Osteoblast (primary cell): ENCODE data around the gene OAF. TPM values are rescaled to one million over a fixed set of nuclear protein-coding genes. Genes with fewer than 3 reads are reported as not detected.

ENCODE experiments used
- DNase-seq: peaks from one replicate; pipeline ENCODE4 v3.0.0; 2011; ENCODE audit warnings: low spot score, mixed read lengths; ENCODE audit not compliant: insufficient read length; ENCODE audit errors: missing footprints
- H2AFZ ChIP-seq: 2 replicates; pipeline ENCODE4 v1.6.0; 2011; ENCODE audit warnings: mild to moderate bottlenecking, low read length
- H3K27ac ChIP-seq: 2 replicates; pipeline ENCODE4 v1.5.1; 2011; ENCODE audit warnings: mild to moderate bottlenecking, low read depth, low read length, moderate library complexity
- H3K27me3 ChIP-seq: 2 replicates; pipeline ENCODE4 v1.6.0; 2012; ENCODE audit warnings: mild to moderate bottlenecking, control low read depth, inconsistent platforms, low read length, moderate library complexity; ENCODE audit not compliant: insufficient read depth
- H3K36me3 ChIP-seq: 2 replicates; pipeline ENCODE4 v1.5.1; 2011; ENCODE audit warnings: mild to moderate bottlenecking, low read length, control low read depth, moderate library complexity; ENCODE audit not compliant: insufficient read depth
- H3K4me1 ChIP-seq: 2 replicates; pipeline ENCODE4 v1.5.1; 2011; ENCODE audit warnings: mild to moderate bottlenecking, low read length, control low read depth, moderate library complexity; ENCODE audit not compliant: insufficient read depth
- H3K4me2 ChIP-seq: 2 replicates; pipeline ENCODE4 v1.6.0; 2011; ENCODE audit warnings: mild to moderate bottlenecking, low read length; ENCODE audit not compliant: insufficient read depth
- H3K4me3 ChIP-seq: fragments of 200-600 bp; sonication (generic); 3 replicates; pipeline ENCODE4 v1.5.1; 2012; ENCODE audit warnings: mild to moderate bottlenecking, low read length, inconsistent platforms; ENCODE audit not compliant: insufficient read depth
- H3K79me2 ChIP-seq: 2 replicates; pipeline ENCODE4 v1.6.0; 2012; ENCODE audit warnings: mild to moderate bottlenecking, low read length, control low read depth, inconsistent platforms; ENCODE audit not compliant: insufficient read depth
- H3K9me3 ChIP-seq: 2 replicates; pipeline ENCODE4 v1.5.1; 2011; ENCODE audit warnings: low read depth, low read length, control low read depth
- H4K20me1 ChIP-seq: 2 replicates; pipeline ENCODE4 v1.6.0; 2012; ENCODE audit warnings: mild to moderate bottlenecking, low read length, control low read depth; ENCODE audit not compliant: insufficient read depth
- total RNA-seq: library from RNA; depleted of rRNA; stranded (reverse); fragments of >200 nt; gene quantifications from 2 replicates; pipeline ENCODE4 v1.2.3, GENCODE V29; 2012
- TF ChIP-seq, protein P1 (sequence below): IDR thresholded peaks from 2 replicates; pipeline ENCODE4 v1.5.1; 2011; ENCODE audit warnings: mild to moderate bottlenecking, low read depth, low read length, moderate library complexity; ENCODE audit errors: extremely low read depth

Gene OAF
- total RNA-seq, 1 donor = 7.2 TPM

DNA sequence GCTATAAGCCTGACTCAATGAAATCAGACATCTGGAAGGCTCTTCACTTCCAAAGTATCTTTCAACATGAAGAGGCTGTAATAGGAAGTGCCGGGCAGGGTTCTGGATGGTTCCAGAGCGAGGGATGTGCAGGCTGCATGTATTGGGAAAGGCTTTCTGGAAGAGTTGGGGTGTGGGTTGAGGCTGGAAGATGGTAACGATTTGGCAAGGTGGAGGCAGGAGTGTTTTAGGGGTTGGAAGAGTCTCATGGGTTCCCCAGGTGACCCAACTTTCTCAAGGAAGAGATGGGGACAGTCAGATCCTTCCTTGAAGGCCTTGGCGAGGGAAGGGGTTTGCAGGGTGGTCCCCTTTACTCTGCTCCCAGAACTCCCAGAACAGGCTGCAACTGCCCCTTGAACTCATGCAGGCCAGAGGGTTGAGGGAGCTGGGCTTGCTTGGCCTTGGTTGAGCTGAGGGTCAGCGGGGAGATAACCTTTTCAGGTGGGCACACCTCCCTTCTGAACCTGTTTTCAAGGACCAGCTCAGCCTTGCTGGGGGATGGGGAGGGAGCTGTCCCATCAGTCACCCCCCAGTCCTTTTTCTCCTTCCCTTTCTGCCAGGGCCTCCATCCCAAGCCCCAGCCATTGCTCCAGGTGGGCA is 19.7 kb downstream of the OAF start:
- Histone ChIP-seq H3K79me2 (no peaks in the 10 kb centered on the region), H3K36me3 (no peaks in the 10 kb centered on the region), H4K20me1 (peaks cover 3% of the 10 kb centered on the region), H3K4me2 (no peak overlapping the region), H3K27me3 (peaks cover 32% of the 10 kb centered on the region), H3K9me3 (peaks cover 6% of the 10 kb centered on the region), H2AFZ (no peak overlapping the region), H3K4me1 (no peaks in the 10 kb centered on the region), H3K4me3 (no peak overlapping the region), H3K27ac (no peak overlapping the region)
- TF ChIP-seq, protein P1, sequence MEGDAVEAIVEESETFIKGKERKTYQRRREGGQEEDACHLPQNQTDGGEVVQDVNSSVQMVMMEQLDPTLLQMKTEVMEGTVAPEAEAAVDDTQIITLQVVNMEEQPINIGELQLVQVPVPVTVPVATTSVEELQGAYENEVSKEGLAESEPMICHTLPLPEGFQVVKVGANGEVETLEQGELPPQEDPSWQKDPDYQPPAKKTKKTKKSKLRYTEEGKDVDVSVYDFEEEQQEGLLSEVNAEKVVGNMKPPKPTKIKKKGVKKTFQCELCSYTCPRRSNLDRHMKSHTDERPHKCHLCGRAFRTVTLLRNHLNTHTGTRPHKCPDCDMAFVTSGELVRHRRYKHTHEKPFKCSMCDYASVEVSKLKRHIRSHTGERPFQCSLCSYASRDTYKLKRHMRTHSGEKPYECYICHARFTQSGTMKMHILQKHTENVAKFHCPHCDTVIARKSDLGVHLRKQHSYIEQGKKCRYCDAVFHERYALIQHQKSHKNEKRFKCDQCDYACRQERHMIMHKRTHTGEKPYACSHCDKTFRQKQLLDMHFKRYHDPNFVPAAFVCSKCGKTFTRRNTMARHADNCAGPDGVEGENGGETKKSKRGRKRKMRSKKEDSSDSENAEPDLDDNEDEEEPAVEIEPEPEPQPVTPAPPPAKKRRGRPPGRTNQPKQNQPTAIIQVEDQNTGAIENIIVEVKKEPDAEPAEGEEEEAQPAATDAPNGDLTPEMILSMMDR = no peak
- no peak for DNase-seq

DNA sequence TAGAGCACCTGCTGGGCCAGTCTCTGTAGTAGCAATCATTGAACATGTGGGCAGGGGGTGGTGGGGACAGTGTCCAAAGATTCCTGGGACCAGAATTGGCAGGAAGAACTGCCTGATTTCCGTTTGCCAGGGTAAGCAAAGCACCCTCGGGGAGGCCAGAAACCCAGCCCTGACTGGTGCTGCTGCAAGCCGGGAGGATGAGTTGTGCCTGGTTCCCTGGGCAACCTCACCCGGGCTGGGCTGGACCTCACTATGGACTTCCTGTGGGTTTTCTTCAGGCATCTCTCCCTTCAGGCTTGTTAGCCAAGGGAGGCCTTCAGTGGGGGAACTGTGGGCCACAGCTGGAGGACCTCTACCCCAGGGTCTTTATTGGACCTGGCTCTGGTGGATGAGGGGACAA is 21.1 kb downstream of the OAF start:
- Histone ChIP-seq H3K4me3 (no peak overlapping the region), H3K79me2 (no peaks in the 10 kb centered on the region), H3K27me3 (peaks cover 37% of the 10 kb centered on the region), H3K4me2 (no peak overlapping the region), H3K9me3 (peaks cover 6% of the 10 kb centered on the region), H3K27ac (no peak overlapping the region), H3K36me3 (no peaks in the 10 kb centered on the region), H3K4me1 (no peaks in the 10 kb centered on the region), H2AFZ (no peak overlapping the region), H4K20me1 (peaks cover 3% of the 10 kb centered on the region)
- no peak for DNase-seq
- TF ChIP-seq, protein P1 = no peak

DNA sequence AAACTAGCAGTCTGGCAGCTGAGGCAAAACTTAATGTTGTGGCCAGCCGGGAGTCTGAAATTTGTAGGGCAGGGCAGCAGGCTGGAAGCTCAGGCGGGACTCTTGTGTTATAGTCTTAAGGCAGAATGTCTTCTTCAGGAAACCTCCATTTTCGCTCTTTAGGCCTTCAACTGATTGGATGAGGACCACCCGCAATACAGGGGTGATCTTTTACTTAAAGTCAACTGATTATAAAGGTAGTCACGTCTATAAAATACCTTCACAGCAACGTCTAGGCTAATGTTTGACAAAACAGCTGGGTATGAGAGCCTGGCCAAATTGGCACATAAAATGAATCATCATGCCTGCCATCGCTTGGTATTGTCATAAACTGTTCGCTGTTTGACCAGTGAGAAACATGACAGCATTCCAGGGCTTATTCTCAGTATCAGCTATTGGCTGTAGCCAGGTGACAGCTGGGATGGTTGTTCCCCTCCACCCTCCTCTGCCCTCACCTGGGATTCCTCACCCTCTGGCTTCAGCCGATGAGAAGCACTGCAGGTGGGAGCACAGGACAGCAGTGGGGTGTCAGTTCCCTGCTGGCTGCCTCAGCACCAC is 22.5 kb downstream of the OAF start:
- H3K27ac ChIP-seq = no peak overlapping the region
- DNase-seq = no peak
- H3K36me3 ChIP-seq = no peaks in the 10 kb centered on the region
- H3K27me3 ChIP-seq = peaks cover 48% of the 10 kb centered on the region
- H3K4me3 ChIP-seq = no peak overlapping the region
- no peak overlapping the region for H2AFZ ChIP-seq
- peaks cover 6% of the 10 kb centered on the region for H3K9me3 ChIP-seq
- H3K4me1 ChIP-seq = no peaks in the 10 kb centered on the region
- TF ChIP-seq, protein P1 = no peak
- no peaks in the 10 kb centered on the region for H3K79me2 ChIP-seq
- H4K20me1 ChIP-seq = peaks cover 3% of the 10 kb centered on the region
- no peak overlapping the region for H3K4me2 ChIP-seq

DNA sequence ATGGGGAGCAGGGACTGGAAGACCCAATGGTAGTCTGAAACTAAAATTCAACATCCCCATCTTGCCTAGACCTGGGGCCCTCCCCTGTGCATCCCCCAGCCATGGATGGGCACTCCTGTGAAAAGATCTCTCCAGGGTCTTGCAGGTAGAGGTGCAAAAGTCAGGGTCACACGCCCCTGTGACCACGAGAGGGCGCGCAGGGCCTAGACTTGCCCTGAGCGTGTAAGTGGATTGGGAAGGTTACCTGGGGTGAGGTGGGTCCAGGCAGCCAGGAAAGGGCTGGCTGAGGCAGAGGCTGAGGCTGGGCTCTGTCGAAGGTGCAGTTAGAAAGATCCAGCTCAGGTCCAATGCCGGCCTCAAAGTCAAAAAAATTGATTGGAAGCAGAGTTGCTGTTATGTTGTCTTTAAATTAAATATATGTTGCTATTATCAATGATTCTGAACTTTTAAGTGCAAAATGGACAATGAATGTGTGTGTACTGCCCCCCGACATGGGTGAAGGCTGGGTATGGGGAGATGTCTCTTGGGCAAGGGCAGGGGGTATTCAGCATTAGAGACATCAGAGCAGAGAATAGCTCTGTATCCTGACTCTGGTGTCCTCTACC is 24.3 kb downstream of the OAF start:
- Histone ChIP-seq H3K27me3 (peaks cover 65% of the 10 kb centered on the region), H3K4me1 (no peaks in the 10 kb centered on the region), H3K27ac (no peak overlapping the region), H3K4me2 (no peak overlapping the region), H3K36me3 (no peaks in the 10 kb centered on the region), H3K79me2 (no peaks in the 10 kb centered on the region), H3K4me3 (no peak overlapping the region), H4K20me1 (peaks cover 3% of the 10 kb centered on the region), H3K9me3 (peaks cover 6% of the 10 kb centered on the region), H2AFZ (no peak overlapping the region)
- TF ChIP-seq, protein P1 = peak; percentile 82
- DNase-seq = peak; percentile 94
